A549 treated with AZD9567 at 1 μM for 4 hours (cell line): ENCODE results near the gene PSTK. TPM values are rescaled to one million over a fixed set of nuclear protein-coding genes. Genes with fewer than 3 reads are reported as not detected.

Source experiments
- total RNA-seq: library from RNA; stranded (reverse); fragments of 200-300 nt; extraction: Qiagen RNA extraction; gene quantifications from 5 replicates; pipeline ENCODE4 v1.2.3, GENCODE V29; 2022; ENCODE audit not compliant: insufficient read depth

PSTK gene
- total RNA-seq, result 2.8 to 5.8 TPM (median 4.6 TPM) in 5 replicates

GRCh38 chr10:122980209-122981065 is at the start of gene PSTK:
Gene PSTK (plus strand): TSS chr10:122980401. CDS start chr10:122980480, 79 bp downstream.

DNA sequence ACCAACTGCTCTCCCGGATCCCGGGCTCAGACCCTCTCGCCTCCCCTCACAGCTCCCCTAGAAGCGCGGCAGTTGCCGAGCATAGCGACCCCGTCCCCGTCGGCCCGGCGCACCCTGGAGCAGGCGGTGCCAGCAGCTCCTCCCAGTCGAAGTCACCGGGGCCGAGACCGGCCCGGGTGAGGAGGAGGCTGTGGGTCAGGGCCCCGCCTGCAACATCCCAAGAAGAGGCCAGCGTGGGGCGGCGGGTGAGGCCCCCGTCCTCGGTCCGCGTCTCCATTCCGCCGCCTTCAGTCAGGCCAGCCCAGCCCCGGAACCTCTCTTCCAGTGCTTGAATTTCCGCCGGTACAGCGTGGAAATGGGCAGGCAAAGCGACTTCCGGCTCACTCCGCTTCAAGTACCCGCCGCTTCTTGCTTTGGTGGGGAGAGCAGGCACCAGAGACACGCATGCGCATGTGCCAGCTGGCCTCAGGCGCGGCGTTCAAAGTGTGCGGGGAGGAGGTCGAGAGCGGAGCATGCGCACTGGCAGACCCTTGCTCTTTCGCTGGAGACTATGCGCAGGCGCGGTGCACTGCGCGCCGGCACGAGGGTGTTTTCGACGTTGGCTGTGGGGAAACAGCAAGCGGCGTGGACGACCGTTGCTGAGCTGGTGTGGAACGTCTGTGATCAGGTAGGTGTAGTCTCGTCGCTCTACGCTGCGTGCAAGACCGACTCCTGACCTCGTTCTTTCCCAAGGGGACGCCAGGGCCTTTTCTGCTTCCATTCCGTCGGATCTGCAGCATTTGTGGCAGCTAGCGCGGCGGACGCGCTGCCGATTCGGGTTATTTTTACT is 26.1 kb upstream of the PSTK start, which contains the start of gene C10orf88:
C10orf88 (minus strand) TSS at position 326 of the 829 bp plus-strand sequence; CDS start at position 277, 49 bp downstream.

GRCh38 chr10:123008355-123009104 is 28.3 kb downstream of the PSTK start, which contains the start of the genes ACADSB and IKZF5:
Gene ACADSB (plus strand): TSS chr10:123009006. CDS start chr10:123009030, 24 bp downstream.
Gene IKZF5 (minus strand): TSS chr10:123008795. CDS start chr10:122998625, 10,170 bp downstream.

Other genes starting within 250 kb of the PSTK start
- gene CUZD1, start 134.5 kb upstream of the PSTK start, total RNA-seq, result 1.2 to 1.9 TPM (median 1.3 TPM) in 5 replicates
- 6.6 to 13.4 TPM (median 11.2 TPM) in 5 replicates for gene FAM24B, start 100.8 kb upstream of the PSTK start, total RNA-seq
- not detected in 5 replicates for gene FAM24A, start 69.8 kb upstream of the PSTK start, total RNA-seq
- gene C10orf88, start 26.2 kb upstream of the PSTK start, total RNA-seq, result 6.7 to 18.5 TPM (median 8.6 TPM) in 5 replicates
- 5.1 to 10.0 TPM (median 7.1 TPM) in 5 replicates for gene IKZF5, start 28.4 kb downstream of the PSTK start, total RNA-seq
- gene ACADSB, start 28.6 kb downstream of the PSTK start, total RNA-seq, result 7.6 to 9.5 TPM (median 8.3 TPM) in 5 replicates
- gene HMX3, start 155.6 kb downstream of the PSTK start, total RNA-seq, result not detected in 5 replicates
- 0.06 to 0.17 TPM (median 0.12 TPM) in 4 of 5 replicates, not detected in the other for gene HMX2, start 167.7 kb downstream of the PSTK start, total RNA-seq
- 163 to 238 TPM (median 176 TPM) in 5 replicates for gene BUB3, start 174.0 kb downstream of the PSTK start, total RNA-seq